AG09319 (cell line): ENCODE results near the gene SLC38A5.
A peak's percentile ranks its signal among the peaks of the same experiment; 100 is the strongest.

ENCODE experiments used
- DNase-seq: peaks from one replicate; pipeline ENCODE4 v3.0.0-alpha.2; 2010; ENCODE audit warnings: low read depth; ENCODE audit errors: extremely low read depth
- TF ChIP-seq, protein P1 (sequence below): IDR thresholded peaks from 2 replicates; pipeline ENCODE4 v1.5.1; 2011; ENCODE audit warnings: low read depth, mild to moderate bottlenecking, inconsistent platforms, low read length, moderate library complexity

The SLC38A5 gene

DNA sequence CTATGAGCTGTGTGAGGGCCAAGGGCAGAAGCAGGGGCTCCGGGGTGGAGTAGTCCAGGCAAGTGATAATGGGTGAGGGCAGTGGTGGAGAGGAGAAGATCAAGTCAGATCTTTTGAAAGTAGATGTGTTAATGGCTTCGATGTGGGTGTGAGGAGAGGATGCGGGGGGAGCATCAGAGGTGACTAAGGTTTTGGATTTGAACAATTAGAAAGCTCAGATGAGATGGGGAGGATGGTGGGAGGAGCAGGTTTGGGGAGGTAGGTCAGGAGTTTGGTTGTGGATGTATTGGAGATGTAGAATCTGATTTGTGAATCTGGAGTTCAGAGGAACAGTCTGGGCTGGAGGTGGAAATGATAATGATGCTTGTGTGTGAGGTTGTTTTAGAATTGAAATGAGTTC is 10.5 kb upstream of the SLC38A5 start:
- TF ChIP-seq, protein P1, sequence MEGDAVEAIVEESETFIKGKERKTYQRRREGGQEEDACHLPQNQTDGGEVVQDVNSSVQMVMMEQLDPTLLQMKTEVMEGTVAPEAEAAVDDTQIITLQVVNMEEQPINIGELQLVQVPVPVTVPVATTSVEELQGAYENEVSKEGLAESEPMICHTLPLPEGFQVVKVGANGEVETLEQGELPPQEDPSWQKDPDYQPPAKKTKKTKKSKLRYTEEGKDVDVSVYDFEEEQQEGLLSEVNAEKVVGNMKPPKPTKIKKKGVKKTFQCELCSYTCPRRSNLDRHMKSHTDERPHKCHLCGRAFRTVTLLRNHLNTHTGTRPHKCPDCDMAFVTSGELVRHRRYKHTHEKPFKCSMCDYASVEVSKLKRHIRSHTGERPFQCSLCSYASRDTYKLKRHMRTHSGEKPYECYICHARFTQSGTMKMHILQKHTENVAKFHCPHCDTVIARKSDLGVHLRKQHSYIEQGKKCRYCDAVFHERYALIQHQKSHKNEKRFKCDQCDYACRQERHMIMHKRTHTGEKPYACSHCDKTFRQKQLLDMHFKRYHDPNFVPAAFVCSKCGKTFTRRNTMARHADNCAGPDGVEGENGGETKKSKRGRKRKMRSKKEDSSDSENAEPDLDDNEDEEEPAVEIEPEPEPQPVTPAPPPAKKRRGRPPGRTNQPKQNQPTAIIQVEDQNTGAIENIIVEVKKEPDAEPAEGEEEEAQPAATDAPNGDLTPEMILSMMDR, result no peak
- no peak for DNase-seq

DNA sequence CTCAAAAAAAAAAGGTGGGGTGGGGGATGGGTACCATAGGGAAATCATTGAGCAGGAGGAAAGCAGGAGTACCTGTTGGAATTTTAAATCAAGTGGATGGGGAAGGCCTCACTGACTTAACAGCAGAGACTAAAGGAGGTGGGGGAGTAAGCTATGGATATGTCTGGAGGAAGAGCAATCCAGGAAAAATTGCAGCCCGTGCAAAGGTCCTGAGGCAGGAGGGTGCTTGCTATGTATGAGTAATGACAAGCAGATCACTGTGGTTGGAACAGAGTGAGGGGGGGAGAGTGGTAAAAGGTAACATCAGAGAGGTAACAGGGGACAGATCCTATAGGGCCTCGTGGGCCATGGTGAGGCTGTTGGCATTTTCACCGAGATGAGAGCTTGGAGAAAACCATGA is 10.1 kb upstream of the SLC38A5 start:
- no peak for DNase-seq
- TF ChIP-seq, protein P1, result no peak

DNA sequence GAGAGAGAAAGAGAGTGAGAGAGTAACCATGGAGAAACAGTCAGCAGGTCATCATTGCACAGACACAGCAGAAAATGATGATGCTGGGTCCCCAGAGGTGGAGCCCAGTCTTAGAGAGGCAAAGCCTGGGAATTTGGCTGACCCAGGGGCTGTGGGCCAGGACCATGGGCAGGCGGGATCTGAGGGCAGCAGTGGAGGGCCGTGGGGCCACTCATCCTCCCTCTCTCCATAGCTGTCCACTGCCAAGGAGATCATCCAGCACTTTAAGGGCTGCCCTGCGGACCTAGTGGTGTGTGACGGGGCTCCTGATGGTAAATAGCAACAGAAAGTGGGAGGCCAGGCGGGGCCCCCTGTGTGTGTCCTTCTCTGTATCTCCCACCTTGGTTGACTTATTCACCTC is 8.7 kb upstream of the SLC38A5 start:
- DNase-seq, result no peak
- TF ChIP-seq, protein P1, result no peak

DNA sequence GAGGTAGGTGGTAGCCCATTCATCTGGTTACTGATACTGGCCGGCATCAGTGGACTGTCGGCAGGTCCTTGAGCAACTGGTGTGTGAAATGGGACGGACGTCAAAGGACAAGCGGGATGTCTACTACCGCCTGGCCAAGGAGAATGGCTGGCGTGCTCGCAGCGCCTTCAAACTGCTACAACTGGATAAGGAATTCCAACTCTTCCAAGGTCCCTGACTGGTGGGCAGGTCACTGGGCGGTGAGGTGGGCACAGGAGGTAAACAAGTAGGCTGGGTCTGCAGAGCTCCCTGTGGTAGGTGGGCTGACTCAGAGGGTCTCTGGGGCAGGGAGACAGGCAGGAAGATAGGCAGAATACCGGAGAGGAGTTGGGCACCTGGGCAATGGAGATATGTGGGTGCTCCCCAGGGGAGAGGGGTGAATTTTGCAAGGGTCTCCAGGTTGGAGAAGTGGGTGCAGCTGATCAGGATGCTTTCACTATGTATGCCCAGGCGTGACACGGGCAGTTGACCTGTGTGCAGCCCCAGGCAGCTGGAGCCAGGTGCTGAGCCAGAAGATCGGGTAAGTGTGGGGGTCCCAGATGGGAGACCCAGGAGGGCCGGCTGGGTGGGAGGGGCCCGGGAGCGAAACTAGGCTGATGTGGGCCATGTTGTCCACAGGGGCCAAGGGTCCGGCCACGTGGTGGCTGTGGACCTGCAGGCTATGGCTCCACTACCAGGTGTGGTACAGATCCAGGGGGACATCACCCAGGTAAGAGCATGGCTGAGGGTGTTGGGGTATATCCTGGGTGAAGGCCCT is 8.1 kb upstream of the SLC38A5 start:
- DNase-seq, result no peak
- TF ChIP-seq, protein P1, result no peak

DNA sequence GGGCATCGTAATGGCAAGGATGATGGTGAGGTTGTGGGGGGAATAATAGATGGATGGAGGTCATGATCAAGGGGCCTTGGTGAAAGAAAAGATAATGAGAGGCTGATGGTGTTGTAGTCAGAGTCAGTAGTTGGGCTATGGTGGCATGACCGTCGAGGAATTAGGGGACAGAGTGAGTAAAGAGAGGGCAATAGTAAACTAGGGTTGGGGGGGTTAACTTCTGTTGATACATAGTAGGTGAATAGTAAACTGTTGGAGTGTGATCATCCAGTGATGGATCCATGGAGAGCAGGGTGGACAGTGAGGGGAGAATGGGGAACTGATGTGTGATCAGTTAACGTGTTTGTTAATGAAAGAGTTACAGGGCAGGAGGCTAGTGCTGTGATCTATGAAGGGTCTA is 6.9 kb upstream of the SLC38A5 start:
- DNase-seq, result no peak
- TF ChIP-seq, protein P1, result no peak

DNA sequence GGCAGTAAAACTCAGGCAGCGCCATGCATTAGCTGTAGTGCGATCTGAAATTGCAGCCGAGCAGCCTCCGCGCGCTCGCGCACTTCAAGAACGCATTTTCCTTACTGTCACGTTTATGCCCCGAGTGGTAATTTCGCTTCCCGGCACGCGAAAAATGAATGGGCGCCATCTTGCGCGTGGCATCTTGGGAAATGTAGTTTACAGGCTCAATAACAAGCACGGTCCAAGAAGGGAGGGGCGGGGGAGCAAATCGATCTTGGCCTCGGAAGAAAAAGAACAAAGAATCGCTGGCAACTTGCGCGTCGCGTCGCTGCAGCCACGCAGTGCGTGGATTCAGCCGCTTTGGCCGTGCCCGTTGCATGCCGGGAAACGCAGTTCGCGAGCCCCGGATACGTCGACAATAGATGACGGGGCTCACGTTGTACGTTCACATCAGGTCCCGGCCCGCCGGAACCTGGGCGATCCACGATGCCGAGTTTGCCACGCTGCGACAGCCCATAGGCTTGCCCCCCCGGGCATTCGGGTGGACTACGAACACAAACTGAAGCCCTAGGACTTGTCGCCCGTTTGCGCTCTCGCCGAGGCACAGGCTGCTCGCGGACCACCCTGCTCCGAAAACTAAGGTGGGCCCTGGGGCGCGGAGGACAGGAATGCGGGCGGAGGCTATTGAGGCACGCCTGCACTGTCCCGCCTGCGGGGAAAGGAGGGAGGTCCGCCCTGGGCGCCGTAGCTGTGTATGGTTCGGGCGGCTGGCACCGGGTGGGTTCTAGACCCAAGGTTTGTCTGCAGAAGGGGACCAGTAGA is 5.9 kb upstream of the SLC38A5 start, which contains the start of gene FTSJ1:
FTSJ1 (plus strand) TSS at position 426 of the 804 bp plus-strand sequence. CDS start 1,849 bp downstream, outside the sequence.
- peak; percentile 85 for DNase-seq

More for the DNA sequence above, 5.9 kb upstream of the SLC38A5 start, which contains the start of gene FTSJ1:
- TF ChIP-seq, protein P1, result no peak
